GM19328 (cell line): ENCODE measurements around the gene CELSR1.

ENCODE experiments used
- ATAC-seq: cut with Tn5 transposase; IDR thresholded peaks from one replicate; pipeline ENCODE4 v1.9.1; 2021; ENCODE audit warnings: mild to moderate bottlenecking, moderate library complexity; ENCODE audit not compliant: unreplicated experiment

The CELSR1 gene

DNA sequence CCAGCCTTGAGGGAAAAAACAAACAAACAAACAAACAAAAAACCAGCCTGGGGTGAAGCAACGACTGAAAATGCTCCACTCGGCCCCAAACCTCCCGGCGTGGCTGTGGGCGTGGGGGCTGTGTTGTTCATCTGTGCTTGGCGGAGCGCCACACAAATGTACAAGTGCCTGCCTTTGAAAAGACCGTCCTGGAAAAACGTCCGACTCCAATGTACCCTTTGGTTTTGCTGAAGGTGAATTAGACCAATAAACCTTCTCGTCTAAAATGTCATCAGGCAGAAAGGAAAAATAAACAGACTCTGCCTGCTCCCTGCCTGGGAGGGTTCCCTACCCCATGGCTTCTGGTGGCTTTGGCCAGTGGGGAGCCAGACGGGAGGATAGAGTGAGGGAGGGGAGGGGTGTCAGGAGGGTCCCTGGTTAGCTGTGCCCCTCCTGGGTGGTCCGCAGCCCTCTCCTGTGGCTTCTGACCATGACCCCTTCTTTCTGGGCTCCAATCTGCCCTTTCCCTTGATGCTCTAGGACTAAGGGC is 108.0 kb downstream of the CELSR1 start:
- ATAC-seq: no peak

DNA sequence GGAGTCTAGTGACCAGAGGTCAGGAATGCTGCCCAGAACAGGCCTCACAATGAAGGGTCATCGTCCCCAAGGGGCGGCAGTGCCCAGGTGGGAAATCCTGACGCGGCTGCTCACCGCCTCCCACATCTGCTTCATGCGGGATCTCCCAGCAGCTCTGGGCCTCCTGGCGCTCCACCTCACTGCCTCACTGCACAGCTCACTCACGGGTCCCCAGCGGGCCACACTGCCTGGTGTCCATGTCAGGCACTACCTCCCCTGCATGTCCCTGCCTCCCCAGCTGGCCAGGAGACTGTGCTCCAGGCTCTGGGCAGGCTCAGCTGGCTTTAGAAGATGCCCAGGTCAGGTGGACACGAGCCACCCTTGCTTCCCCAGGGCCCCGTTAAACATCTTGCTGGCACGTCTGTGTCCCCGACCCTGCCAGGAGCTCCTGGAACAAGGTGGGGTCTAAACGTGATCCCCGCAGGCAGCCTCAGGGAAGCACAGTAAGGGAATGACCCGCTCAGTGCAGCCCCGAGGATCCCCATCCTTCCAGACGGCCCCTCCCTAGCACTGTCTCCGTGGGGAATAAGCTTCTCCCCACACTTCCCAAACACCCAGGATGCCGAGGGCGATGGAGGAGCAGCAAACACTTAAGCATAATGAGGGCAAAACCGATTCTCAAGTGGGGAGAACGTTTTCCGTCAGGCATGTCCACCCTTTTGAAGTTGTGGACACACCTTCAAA is 108.7 kb downstream of the CELSR1 start:
- ATAC-seq: no peak

DNA sequence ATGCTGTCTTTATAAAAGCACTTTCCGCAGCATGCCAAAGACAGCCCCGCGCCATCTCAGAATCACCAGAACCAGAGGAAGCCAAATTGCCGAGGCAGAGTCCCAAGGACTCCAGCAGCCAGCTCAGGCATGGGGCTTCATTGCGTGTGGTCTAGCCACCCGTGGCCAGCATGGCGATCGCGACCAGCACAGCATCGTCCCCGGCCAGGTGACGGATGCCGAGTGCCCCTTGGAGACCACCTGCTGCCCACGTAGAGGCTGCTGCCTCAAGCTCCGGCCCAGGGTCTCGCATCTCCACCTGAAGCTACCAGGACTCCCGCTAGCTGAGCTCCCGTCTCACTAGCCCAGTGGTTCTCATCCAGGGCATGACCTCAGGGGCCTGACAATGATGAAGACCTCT is 109.2 kb downstream of the CELSR1 start:
- ATAC-seq: no peak

DNA sequence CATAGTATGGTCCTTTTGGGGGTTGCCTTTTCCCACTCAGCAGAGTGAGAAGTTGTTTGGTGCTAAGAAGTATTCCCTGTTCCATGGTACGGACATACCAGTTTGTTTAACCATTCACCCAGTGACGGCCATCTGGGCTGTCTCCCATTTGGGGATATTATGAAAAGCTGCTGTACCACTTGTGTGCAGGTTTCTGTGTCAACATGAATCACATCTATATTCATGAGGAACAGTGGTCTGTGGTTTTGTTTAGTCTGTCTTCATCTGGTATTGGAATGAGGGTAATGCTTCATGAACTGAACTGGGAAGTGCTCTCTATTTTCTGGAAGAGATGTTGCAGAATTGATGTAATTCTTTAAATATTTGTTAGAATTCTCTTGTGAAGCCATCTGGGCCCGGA is 112.4 kb downstream of the CELSR1 start:
- no peak for ATAC-seq

DNA sequence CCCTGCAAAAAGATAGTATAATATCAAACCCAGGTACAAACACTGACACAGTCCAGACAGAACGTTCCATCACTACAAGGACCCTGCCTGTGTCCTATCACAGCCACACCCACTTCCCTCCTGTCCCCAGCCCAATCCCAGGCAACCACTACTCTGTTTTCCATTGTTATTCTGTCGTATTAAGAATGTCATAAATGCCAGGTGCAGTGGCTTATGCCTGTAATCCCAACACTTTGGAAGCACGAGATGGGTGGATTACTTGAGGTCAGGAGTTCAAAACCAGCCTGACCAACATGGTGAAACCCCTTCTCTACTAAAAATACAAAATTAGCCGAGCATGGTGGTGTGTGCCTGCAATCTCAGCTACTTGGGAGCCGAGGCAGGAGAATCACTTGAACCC is 112.9 kb downstream of the CELSR1 start:
- no peak for ATAC-seq

DNA sequence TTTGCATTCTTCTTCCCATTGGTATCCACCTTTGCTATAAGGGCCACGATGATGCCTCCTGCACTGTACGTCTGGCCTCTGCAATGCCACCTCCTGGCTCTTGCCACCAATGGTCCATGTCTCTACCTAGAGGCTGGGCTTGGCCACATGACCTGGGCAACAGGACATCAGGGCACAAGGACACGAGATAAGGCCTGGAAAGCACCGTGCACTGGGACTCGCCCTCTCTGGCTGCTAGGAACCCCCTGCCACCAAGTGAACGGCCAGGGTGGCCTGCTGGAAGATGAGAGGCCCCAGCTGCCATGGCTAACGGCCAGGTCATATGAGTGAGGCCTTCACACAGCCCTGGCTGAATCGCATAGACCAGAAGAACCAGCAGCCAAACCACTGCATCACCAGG is 114.5 kb downstream of the CELSR1 start:
- no peak for ATAC-seq

DNA sequence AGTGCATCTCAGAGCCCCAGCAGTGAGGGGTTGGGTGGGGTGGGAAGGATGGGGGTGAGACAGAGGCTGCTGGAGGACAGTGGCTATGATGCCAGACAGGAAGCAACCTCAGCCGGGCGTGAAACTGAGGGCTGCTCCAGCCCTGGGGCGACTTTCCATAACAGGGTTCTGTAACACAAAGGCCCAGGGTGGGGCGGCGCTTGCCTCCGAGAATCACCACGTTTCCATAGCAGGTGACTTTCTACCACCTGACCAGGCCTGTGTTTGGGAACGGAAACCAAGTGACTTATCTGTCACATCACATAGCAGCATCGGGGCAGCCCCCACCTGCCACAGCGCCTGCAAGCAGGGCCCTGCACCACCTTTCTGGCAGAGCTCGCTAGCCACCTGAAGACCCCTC is 116.2 kb downstream of the CELSR1 start:
- no peak for ATAC-seq

DNA sequence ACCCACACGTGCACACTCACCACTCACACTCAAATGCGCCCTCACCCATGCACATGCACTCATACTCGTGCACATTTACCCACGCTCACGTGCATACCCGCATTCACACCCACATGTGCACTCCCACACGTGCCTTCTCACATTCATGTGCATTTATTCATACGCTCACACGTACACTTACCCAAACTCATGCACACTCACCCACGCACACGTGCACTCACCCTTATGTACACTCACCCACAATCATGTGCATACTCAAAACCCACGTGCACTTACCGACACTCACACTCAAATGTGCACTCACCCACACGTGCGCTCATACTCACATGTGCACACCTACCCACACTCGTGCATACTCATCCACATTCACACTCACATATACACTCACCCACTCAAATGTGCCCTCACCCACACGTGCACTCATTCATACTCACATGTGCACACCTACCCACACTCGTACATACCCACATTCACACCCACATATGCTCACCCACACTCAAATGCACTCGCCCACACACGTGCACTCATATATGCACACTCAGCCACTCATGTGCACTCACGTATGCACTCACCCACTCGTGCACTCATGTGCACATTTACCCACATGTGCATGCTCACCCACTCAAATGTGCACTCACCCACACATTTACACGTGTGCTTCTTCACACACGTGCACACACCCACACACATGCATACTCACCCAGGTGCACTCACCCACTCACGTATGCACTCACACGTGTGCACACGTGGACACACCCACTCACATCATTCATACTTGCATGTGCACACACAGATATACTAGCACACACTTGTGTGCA is 117.5 kb downstream of the CELSR1 start:
- no peak for ATAC-seq

DNA sequence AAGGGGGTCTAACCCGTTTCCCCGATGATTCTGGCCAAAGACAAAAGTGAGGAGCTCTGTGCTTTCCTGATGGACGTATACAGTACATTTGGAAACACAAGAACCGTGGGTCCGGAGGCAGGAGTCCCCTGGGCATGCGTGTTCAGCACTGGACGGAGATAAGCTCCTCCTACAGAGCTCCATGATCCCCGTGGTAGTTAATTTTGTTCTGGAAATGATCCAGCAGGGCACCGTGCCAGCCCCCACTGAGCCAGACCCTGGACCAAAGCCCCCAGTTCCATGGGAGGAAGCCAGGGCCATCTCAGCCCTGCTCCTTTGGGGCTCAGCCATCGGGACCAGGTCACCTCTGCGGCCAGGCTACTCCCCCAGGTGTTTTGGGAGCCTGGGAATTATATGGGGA is 118.6 kb downstream of the CELSR1 start:
- no peak for ATAC-seq

DNA sequence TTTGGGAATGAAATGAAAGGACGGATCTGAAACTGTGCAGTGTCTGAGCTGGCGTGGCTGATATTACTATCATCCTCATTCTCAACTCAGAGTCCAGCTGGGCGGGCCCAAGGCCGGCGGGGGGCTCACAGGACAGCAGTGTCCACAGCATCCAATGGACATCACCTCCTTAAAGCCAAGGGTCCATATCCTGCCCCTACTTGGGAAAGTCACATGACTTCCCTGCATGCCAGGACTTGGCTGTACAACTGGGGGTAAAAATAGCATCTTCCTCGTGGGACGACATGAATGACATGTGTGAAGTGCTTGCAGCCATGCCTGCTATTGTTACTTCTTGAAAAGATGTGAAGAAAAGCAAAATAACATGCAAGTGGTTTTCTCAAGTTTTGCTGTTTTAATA is 119.7 kb downstream of the CELSR1 start:
- no peak for ATAC-seq

DNA sequence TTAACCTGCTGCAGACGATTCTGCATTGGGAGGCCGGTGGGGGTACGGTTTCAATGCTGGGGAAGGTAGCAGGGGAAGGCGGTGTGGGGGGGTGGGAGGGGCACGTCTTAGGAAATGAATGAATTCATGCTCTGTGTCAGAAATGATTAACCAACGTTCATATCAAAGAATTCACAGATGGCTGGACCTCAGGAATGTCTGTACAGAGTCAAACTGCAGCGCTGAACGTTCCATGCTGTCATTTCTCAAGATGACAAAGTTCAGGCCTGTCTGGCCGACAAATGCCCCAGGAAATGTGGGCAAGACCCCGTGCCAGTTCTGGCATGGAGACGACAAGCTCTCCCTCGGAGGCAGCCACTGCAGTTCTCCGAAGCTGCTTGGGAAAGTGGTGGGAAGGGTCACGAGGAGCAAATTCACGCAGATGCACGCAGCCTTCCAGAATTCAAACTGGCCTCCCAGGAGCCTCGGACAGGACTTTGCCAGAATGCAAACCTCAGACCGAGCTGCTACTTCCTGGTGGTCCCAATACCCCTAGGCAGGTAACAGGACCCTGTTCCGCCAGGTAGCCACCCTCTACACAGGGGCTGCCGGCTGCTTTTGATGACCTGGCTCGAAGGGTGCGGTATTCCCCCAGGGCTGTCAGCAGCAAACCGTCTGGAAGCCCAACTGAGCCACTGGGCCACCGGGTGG is 120.4 kb downstream of the CELSR1 start:
- ATAC-seq: no peak

DNA sequence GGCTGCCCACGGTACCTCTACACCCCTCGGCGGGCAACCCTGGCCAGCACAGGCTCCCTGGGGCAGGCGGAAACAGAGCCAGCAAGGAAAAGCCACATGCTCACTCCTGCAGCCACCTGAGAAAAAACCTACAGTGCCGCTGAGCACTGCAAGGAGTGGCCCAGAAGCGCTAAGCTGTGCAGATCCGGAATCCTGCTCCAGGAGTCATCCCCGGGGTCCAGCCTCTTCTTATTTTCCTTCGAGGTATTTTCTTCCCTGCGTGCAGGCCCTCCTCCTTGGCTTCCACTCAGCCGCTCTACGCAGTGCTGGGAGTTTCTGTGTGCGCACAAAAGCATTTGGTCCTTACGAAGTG is 120.9 kb downstream of the CELSR1 start:
- no peak for ATAC-seq

DNA sequence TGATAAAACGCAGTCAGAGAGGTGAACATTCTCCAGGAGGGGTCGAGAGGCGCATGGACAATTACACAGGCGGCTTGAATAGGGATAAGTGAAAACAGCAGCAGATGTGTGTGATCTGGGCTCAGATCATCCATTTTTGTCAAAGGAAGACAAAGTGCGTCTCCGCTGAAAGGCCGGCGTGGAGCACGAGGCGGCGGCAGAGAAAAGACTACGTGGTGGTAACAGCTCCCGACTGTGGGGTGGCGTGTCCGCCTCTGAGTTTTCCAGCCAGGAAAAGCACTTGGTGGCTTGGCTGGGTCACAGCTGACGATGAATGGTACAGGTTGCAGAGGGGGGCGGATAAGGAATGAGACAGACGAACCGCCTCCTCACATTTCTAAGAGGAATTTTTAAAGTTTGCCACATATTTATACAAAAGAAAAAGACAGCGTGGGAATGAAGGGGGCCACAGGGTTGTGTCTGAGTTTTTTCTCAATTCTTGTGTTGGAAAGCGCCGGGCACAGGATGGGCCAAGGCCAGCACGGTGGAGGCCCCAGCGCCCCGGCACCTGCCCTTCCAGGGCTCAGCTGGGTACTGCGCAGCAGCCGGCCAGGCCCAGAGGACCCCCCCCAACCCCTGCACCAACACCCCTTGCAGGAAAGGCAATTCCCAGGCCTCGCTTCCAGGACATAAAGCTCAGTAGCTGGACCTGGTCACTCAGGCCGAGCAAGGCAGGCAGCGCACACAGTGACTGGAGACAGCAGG is 121.5 kb downstream of the CELSR1 start:
- ATAC-seq: no peak

DNA sequence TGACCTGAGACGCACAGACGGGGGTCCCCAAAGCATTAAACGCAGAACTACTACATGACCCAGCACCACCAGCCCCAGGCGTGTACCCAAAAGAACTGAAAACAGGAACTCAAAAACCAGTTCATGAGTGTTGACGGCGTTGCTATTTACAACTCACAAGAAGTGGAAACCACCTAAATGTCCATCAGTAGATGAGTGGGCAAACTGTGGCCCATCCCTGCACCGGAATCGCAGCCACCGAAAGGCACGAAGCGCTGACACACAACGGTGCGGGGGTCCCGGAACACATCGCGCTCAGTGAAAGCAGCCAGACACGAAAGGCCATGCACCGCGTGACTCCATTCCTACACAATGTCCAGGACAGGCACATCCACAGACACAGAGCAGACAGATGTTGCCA is 122.7 kb downstream of the CELSR1 start:
- ATAC-seq: no peak

DNA sequence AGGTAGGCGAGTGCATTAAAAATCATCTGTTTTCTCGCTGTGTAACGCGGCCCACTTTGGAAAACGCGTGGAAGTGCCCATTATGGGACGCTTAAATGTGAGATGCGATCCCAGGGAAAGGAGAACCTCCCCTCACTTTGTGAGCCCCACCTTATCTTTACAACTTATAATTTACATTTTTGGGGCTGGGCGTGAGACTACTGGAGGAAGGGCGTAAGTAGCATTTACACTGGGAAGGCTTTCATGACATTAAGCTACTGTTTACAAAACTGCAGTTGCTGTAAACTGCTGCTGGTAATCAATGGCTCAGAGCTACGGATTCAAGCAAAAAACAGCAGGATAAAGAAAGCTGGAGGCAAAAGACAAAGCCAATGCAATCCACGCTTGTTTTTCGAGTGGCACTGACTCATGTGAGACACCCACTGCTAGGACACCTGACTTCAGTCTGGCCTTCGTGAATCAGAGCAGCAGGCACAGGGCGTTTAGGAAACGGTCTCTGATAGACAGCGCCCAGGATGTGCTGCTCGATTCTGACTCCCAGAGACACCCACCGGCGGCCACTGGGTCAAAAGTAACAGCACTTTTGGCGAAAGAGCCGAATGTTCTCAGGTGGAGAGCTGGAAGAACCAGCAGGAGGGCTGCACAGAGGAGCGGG is 123.6 kb downstream of the CELSR1 start:
- no peak for ATAC-seq

DNA sequence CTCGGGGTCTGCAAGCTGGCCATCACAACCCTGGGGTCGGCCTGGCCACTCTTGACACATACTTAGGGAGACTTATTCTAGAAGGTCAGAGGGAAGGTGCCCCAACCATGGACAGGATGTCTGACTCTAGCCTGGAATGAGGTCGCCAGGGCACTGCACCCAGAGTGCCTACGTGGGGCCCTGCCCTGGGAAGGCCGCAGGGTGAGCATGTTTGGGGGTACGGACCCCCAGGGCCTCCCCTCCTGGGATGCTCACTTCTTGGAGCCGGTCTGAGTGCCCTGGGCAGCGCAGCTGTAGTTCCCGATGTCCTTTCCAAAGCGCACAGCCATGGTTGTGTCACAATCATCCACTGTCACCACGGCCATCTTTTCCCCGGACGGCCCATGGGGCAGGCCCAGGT is 126.1 kb downstream of the CELSR1 start:
- no peak for ATAC-seq

DNA sequence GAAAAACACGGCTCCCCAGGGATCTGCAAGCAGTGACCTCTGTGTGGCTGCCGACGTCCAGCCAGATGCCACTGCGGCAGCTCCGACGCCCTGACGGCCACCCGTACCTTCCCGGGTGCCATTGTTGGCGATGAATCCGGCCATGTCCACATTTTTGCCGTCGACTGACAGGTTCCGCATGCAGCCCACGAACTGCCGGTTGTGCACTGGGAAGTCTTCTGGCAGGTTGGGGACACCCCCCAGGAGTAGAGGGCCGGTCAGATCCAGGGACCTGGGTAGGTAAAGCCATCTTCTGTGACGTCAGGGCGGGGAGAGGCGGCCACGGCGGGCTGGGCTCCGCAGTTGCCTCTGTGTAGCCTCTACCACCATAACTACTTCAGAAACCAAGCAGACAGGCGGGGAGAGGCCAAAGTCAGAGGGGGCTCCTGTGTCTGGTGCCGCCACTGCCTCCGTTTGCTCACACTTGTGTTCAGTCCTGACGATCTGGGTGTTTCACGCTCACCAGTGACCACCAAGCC is 127.1 kb downstream of the CELSR1 start:
- ATAC-seq: no peak

DNA sequence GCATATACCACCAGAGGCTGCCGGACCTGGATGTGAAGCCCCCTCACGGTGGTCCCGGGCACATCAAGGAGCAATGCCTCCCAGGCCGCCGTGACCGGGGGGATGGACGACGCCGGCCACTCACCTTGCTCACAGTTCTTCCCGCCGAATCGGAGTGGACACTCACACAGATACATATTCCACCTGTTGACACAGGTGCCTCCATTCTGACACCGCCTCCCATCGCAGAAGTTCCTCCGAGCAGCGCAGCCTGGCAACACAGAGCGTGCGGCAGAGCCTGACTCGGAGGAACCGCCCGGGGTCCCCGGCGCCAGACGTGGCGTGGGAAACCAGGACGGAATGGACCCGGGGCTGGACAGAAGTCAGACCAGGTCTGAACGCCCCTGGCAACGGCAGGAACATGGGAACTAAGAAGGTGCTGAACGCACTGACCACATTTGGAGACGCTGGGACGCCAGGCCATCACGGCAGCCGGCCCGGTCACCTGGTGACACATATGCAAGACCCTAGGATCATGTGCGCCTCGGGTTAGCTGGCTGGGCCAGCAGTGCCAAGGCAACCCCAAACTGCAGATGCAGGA is 127.7 kb downstream of the CELSR1 start:
- ATAC-seq: no peak

DNA sequence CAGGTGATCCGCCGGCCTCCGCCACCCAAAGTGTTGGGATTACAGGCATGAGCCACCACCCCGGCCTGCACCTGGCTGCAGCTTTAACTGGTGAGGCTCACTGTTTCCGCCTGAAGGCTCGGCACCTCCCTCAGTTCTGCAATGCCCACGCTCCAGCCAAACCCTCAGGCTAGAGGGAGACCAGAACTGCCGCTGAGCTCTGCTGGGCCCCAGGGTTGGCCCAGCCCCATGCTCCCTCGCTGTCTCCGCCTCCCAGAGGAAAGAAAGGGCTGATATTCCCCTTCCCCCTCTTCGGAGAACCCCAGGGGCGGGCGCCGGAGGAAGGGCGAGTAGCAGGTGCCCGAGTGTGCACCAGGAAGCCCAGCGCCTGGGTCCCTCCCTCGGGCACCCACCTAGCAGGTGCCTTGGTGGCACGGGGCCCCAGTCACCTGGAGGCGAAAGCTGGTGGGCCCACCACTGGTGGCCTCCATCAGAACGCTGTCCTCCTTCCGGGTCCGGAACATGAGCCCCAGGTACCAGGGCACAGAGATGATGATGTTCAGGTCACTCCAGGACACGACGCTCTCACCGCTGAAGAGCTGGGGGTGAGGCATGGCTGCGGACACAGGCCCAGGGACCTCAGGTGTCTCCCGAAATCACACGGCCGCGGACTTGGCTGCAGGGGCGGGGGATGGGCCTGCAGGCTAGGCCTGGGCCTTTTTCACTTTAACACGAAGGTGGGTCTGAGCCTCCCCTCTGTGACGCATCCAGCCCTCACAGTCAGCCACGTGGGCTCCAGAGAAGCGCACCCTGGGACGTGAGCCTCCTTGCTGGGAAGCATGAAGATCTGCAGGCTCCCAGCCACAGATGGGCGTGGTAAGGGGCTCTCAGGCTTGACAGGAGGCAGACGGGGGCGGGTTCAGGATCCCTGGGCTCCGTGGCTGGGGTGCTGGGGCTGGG is 128.6 kb downstream of the CELSR1 start:
- no peak for ATAC-seq
